ENCODE data around the gene SLC34A3.

The SLC34A3 gene

GRCh38 chr9:137191245-137191644, 39.5 kb upstream of the SLC34A3 start:
- Histone ChIP-seq H3K36me3 (ENCODE audit: insufficient read depth, low read length) (peaks cover 15% of the 10 kb centered on the region), H3K9me2 (ENCODE audit: low read depth, low read length) (no peaks in the 10 kb centered on the region), H3F3A (ENCODE audit: insufficient read depth, low read length) (no peaks in the 10 kb centered on the region), H3K27ac (ENCODE audit: low read depth, low read length, poor library complexity, severe bottlenecking) (no peak overlapping the region), H4K20me1 (ENCODE audit: insufficient read depth, low read length) (no peaks in the 10 kb centered on the region), H3K79me2 (ENCODE audit: insufficient read depth, low read length) (peaks cover 4% of the 10 kb centered on the region), H3K9ac (ENCODE audit: low read length) (no peak overlapping the region), H3K9me3 (ENCODE audit: low read length) (no peaks in the 10 kb centered on the region), H2AFZ (ENCODE audit: low read length) (no peak overlapping the region), H3K4me3 (ENCODE audit: low read depth, low read length, poor library complexity, severe bottlenecking) (no peak overlapping the region), H3K4me1 (ENCODE audit: insufficient read depth, low read length, severe bottlenecking) (peaks cover 27% of the 10 kb centered on the region), H3K27me3 (ENCODE audit: insufficient read depth, low read length) (0 out of 2 replicates have a peak, but pooled peaks cover 5% of the 10 kb centered on the region), H3K4me2 (ENCODE audit: low read length) (no peak overlapping the region)
- TF ChIP-seq EZH2 (IDR thresholded peaks at IDR 0.05; ENCODE audit: borderline replicate concordance, low read length) (no peak), CTCF (IDR thresholded peaks at IDR 0.05; ENCODE audit: low read length) (no peak)

DNA sequence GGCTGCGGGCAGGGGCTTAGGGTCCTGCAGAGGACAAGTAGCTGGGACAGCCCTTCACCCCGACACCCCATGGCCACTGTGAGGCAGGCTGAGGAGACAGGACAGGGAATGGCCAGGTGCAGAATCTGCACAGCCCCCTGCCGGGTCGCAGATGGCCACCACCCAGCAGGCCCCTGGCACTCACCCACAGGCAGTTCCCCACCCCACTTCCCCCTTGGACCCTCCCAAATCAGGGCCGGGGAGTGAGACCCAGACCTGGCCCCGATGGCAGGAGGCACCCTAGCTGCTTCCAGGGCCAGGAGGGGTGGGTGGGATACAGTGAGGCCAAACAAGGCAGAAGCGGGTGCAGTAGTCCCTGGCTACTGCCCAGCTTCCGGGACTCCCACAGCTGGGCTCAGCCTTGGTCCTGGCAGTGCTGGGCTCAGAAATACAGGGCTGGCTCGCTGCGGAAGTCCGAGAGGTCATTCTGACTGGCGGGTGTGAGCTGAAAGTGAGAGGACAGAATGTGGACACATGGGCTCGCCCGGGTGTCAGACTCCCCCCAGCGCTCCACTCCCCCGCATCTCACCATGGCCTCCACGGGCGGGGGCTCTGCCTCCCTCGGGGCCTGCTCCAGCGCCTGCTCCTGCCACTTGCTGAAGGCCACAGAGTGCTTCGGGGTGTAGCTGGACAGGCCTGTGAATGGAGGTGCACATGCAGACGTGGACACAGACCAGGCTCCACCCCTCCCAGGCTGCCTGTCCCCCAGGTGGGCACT, 38.8 kb upstream of the SLC34A3 start:
- Histone ChIP-seq H3K9me2 (ENCODE audit: low read depth, low read length) (no peaks in the 10 kb centered on the region), H2AFZ (ENCODE audit: low read length) (no peak overlapping the region), H3K27me3 (ENCODE audit: insufficient read depth, low read length) (0 out of 2 replicates have a peak, but pooled peaks cover 5% of the 10 kb centered on the region), H3K79me2 (ENCODE audit: insufficient read depth, low read length) (peaks cover 4% of the 10 kb centered on the region), H3K9ac (ENCODE audit: low read length) (no peak overlapping the region), H3K36me3 (ENCODE audit: insufficient read depth, low read length) (peaks cover 15% of the 10 kb centered on the region), H3K9me3 (ENCODE audit: low read length) (no peaks in the 10 kb centered on the region), H3K4me1 (ENCODE audit: insufficient read depth, low read length, severe bottlenecking) (peaks cover 21% of the 10 kb centered on the region), H3K4me3 (ENCODE audit: low read depth, low read length, poor library complexity, severe bottlenecking) (no peak overlapping the region), H3F3A (ENCODE audit: insufficient read depth, low read length) (no peaks in the 10 kb centered on the region), H4K20me1 (ENCODE audit: insufficient read depth, low read length) (no peaks in the 10 kb centered on the region), H3K27ac (ENCODE audit: low read depth, low read length, poor library complexity, severe bottlenecking) (no peak overlapping the region), H3K4me2 (ENCODE audit: low read length) (no peak overlapping the region)
- TF ChIP-seq CTCF (IDR thresholded peaks at IDR 0.05; ENCODE audit: low read length) (no peak), EZH2 (IDR thresholded peaks at IDR 0.05; ENCODE audit: borderline replicate concordance, low read length) (no peak)

DNA sequence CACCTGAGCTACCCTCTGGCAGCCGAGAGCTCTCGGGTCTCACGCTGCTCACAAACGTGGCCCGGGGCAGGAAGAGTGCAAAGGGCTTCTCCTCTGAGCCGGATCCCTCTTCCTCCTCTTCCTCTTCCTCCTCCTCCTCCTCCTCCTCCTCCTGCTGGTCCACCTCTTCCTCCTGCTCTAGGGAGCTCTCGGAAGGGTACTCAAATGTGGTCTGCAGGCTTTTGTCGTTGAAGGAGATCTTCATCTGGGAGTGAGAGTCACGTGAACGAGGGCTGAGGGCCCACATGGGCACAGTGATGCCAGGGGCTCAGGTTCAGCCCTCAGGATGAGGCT, 38.3 kb upstream of the SLC34A3 start:
- Histone ChIP-seq H3K4me3 (ENCODE audit: low read depth, low read length, poor library complexity, severe bottlenecking) (no peak overlapping the region), H3K9me3 (ENCODE audit: low read length) (no peaks in the 10 kb centered on the region), H3K4me2 (ENCODE audit: low read length) (no peak overlapping the region), H3K9ac (ENCODE audit: low read length) (no peak overlapping the region), H3K79me2 (ENCODE audit: insufficient read depth, low read length) (peaks cover 4% of the 10 kb centered on the region), H3F3A (ENCODE audit: insufficient read depth, low read length) (no peaks in the 10 kb centered on the region), H3K36me3 (ENCODE audit: insufficient read depth, low read length) (peaks cover 11% of the 10 kb centered on the region), H2AFZ (ENCODE audit: low read length) (no peak overlapping the region), H3K9me2 (ENCODE audit: low read depth, low read length) (no peaks in the 10 kb centered on the region), H4K20me1 (ENCODE audit: insufficient read depth, low read length) (no peaks in the 10 kb centered on the region), H3K27me3 (ENCODE audit: insufficient read depth, low read length) (0 out of 2 replicates have a peak, but pooled peaks cover 5% of the 10 kb centered on the region), H3K4me1 (ENCODE audit: insufficient read depth, low read length, severe bottlenecking) (peaks cover 15% of the 10 kb centered on the region), H3K27ac (ENCODE audit: low read depth, low read length, poor library complexity, severe bottlenecking) (no peak overlapping the region)
- TF ChIP-seq CTCF (IDR thresholded peaks at IDR 0.05; ENCODE audit: low read length) (no peak), EZH2 (IDR thresholded peaks at IDR 0.05; ENCODE audit: borderline replicate concordance, low read length) (no peak)
